Right kidney (tissue), 1 donor: ENCODE results near the gene PTCD1.
"Not testable (repeated sequence)": the region's sequence is repeated elsewhere in the genome, so short reads cannot be mapped to it uniquely, and the experiment has no call there.

Experiments
- DNase-seq: peaks from one replicate; pipeline ENCODE4 v3.0.0-alpha.2; 2016

Gene PTCD1

GRCh38 chr7:99389772-99390171 is 48.8 kb downstream of the PTCD1 start:
- no peak for DNase-seq

DNA sequence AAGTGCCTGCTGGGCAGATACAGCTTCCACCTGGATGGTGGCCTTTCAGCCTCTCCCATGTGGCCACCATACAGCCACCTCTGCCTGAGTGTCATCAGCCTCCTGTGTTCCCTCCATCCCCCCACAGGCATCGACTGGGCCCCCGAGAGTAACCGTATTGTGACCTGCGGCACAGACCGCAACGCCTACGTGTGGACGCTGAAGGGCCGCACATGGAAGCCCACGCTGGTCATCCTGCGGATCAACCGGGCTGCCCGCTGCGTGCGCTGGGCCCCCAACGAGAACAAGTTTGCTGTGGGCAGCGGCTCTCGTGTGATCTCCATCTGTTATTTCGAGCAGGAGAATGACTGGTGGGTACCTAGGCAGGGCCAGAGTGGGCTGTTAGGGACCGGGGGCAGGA is 50.7 kb downstream of the PTCD1 start:
- no peak for DNase-seq

- not testable (repeated sequence) for DNase-seq
Measured at GRCh38 chr7:99387239-99387635, 51.4 kb downstream of the PTCD1 start.

GRCh38 chr7:99386584-99387238 is 51.9 kb downstream of the PTCD1 start:
- no peak for DNase-seq

GRCh38 chr7:99385564-99385963 is 53.0 kb downstream of the PTCD1 start:
- no peak for DNase-seq

- DNase-seq = no peak
Measured at GRCh38 chr7:99384523-99384922, 54.1 kb downstream of the PTCD1 start.

DNA sequence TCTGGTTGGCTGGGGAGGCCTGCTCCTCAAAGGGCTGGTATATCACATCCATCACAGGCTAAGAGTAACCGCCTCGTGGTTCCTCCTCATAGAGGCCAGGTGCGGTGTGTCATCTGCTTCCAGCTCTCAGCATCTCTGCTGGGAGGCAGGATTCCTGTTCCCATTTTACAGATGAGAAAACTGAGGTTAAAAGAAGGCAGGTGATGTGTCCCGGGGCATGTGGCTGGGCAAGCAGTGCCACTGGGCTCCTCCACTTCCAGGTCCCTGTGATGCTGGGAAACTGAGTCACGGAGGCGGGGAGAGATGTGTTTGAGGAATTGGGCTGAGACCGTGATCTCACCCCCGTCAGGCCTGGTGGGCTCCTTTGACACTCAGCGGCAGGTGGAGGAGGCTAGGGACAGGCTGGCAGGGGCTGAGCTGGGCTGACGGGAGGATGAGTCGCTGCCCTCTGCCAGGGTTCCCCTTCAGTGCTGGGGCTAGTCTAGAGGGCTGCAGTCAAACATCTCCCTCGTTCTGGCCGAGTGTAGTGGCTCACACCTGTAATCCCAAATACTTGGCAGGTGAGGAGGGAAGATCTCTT is 54.7 kb downstream of the PTCD1 start:
- no peak for DNase-seq

DNA sequence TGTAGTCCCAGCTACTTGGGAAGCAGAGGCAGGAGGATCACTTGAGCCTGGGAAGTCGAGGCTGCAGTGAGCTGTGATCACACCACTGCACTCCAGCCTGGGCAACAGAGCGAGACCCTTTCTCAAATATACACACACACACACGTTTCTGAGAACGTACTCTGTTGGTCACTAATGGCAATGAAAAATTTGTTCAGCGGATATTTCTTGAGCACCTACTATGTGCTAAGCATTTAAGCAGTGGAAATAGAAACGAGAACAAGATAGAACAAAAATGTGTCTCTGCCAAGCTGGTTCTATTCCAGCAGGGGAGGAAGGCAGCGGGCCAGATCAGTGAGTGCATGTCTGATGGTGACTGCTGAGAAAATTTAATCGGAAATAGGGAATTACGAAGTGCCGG is 55.4 kb downstream of the PTCD1 start:
- no peak for DNase-seq

DNA sequence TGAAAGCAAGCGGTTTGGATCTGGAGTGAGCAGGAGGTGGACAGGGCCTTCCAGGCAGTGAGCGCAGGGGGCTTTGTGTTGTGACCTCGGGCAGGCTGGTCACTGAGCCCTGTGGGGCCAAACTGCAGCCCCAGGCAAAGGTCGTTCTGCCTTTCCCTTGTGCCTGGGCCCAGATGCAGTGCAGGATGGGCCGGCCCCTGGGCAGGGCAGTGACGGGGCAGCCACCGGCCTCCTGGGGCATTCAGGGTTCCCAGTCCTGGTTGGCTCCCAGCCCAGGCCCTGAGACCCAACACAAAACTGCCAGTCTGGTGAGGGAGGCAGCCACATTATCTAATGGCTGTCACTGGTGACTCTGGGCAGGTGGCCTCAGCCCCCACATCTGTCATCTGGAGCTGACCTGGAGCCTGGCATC is 56.9 kb downstream of the PTCD1 start:
- no peak for DNase-seq

GRCh38 chr7:99380823-99381663 is 57.6 kb downstream of the PTCD1 start:
- DNase-seq = no peak

DNA sequence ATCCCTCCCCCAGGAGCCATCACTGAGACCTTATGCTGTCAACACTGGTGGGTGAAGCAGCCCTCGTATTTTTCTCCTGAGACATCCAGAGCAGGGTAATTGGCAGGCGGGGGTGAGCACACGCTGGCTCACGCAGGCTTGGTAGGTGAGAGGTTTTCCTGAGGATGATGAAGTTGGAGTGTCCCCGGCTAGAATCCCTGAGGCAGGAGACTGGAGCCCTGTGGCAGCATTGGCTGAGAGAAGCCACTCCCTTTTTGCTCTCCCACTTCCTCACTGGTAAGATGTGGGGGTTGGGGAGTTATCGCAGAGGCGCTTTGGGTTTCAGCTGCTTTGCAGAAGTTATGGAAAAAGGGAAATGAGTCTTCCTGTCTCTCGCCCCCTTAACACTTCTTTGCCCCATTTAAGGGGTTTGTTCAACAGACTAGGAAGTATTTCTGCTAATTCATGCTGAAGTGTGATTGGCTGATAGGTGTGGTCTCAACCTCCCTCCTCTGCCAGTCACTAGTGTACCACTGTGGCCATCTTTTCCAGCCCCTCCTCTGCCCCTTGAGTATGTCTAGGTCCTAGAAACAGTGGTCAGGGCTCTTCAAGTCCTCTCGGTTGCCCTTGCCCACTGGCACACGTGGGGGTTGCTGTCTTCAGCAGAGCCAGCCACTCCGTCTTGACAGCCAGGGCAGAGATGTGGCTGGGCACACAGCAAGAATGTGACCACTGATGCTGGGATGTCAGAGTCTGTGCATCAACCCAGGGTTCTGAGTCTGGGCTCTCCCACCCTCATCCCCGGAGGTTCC is 58.4 kb downstream of the PTCD1 start:
- DNase-seq = no peak

DNA sequence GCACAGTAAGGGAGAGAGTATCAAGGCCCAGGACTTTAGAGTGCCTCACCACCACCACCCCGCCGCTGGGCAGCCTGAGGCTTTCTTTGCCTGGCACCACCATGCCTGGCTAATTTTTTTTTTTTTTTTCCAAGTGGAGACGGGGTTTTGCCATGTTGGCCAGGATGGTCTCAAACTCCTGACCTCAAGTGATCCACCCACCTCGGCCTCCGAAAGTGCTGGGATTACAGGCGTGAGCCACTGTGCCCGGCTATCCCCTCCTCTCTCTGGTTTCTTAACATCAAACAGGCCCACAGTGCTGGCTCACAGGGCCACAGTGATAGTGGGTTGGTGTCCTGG is 58.9 kb downstream of the PTCD1 start:
- DNase-seq = not testable (repeated sequence)

DNA sequence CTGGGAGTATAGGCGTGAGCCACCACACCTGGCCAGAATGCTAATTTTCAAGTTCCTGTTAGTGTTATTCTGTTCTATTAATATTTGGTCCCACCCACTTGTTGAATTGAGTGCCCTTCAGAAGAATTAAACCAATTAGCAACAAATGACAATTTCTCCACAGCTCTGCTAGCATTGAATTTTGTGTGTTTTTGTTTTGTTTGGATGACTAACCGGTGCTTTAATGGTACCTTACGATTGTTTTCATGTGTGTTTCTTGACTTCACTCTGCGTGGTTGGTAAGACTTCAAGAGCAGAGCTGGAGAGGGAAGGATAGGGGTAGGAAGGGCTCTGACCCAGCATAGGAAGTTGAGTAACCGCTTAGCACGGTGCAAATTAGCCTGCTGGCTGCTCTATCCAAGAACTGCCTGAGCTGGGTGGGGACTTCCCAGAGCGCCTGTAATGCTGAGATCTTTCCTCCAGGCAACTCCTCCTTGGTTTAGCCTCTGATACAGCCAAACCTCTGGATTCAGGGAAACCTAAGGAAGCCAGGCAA is 59.5 kb downstream of the PTCD1 start:
- no peak for DNase-seq

DNA sequence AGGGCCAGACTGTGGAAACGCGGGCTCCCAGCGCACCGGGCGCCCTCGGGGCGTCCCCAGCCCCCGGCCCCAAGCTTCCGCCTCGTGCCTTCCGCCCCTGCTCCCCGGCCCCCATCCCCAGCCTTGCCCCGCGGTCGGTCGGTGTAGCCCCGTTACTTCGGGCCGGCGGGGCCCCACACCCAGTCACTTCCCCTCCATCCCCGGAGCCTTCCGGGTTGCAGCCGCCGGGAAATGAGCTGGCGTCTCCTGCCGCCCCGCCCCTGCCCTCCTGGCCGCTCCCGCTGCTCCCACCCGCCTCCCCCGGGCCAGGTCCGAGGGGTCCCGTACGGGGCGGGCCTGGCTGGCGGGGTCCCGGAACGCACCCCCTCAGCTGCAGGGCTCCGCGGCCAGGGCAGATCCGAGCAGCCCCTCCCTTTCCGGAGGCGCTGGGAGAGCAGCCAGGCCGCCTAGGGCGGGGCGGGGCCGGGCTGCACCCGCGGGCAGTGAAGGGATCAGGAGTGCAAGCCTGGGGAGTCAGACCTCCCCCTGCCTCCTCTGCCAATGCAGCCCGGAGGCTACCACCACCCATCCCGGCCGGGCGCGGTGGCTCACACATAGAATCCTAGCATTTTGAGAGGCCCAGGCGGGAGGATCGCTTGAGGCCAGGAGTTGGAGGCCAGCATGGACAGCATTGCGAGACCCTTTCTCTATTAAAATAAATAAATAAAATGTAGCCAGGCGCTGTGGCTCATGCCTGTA is 63.4 kb downstream of the PTCD1 start:
- peak; percentile 60 for DNase-seq

DNA sequence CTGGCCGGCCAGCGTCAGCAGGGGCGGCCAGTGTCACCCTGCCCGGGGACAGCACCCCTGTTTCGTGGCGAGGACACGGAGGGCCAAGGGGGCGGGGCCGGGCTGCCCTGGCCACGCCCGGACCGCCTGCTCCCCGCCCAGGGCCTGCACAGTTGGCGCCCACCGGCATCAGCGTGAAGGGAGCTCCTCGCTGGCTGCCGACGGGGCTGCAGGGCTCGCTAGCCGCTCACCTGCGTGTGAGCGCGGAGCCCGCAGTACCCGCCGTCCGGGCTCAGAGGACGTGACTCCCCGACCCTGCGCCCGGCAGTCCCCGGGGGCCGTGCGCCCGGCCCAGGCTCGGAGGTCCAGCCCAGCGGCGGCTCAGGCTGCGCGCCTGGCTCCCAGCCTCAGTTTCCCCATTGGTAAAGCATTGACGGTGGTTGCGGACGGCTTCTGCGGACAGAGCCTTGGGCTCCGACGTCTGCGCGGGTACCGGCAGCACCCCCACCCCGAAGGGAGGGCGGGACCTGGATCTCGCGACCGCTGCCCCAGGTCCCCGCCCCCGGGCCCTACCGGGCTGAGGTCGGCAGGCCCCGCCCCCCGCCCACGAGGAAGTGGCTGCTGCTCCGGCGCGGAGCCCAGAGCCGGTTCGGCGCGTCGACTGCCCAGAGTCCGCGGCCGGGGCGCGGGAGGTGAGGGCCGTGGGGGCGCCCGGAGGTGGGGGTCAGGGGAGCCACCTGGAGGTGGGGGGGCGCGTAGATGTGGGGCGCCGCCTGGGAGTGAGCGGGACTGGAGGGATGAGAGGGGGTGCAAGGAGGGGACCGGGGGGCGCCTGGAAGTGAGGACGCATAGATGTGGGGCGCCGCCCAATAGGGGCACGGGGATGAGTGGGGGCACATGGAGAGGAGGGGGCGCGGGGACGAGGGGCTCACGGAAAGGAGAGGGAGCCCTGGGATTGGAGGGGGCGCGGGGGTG is 64.2 kb downstream of the PTCD1 start, which contains the start of gene ARPC1B:
Gene ARPC1B, plus strand, starts transcription at position 620 of the 954 bp plus-strand sequence. CDS start 10,985 bp downstream, outside the sequence.
- DNase-seq = peak; percentile 73

GRCh38 chr7:99373091-99374066 is 65.2 kb downstream of the PTCD1 start:
- DNase-seq = no peak

DNA sequence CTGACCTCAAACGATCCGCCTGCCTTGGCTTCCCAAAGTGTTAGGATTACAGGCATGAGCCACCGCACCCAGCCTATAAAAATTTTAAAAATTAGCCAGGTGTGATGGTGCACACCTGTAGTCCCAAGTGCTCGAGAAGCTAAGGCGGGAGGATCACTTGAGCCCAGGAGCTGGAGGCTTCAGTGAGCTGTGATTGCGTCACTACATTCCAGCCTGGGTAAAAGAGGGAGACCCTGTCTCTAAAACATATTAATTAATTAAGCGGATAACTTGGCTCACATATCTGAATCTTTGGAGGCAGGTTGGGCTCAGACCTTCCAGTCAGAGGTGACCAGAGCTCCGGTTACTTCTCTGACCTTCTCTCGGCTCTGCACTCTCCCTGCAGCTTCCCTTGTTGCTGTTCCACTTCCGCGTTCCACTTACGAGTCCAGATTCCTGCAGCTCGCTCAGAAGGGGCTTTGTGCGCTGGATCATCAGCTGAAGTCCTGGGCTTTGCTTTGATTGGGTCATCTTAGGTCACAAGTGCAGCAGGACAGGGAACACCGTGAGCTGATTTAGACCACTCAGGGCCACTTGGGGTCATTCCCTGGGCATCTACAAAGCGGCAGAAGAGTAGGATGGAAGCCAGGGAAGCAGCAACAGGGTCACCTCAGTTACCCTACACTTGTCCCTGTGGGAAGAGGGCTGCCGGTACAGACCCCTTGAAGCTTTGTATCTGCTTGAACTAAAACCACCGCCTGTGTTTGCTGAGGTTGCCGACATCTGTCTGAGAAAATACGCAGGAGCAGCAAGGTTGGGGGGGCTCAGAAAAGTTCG is 66.1 kb downstream of the PTCD1 start:
- peak; percentile 74 for DNase-seq

GRCh38 chr7:99371376-99371920 is 67.2 kb downstream of the PTCD1 start:
- no peak for DNase-seq
